B cell (primary cell): Measurements from ENCODE around the gene PSMF1.

Experiments
- EZH2 ChIP-seq: IDR thresholded peaks from 2 replicates; pipeline ENCODE4 v1.6.1; 2012; ENCODE audit warnings: borderline replicate concordance, low read depth, mild to moderate bottlenecking, moderate library complexity, low read length; ENCODE audit not compliant: insufficient read depth, poor library complexity, severe bottlenecking
- TF ChIP-seq, protein P1 (sequence below): fragments of 200-600 bp; IDR thresholded peaks from one replicate; pipeline ENCODE4 v1.8.0; 2022; ENCODE audit warnings: antibody characterized with exemption, mild to moderate bottlenecking

DNA sequence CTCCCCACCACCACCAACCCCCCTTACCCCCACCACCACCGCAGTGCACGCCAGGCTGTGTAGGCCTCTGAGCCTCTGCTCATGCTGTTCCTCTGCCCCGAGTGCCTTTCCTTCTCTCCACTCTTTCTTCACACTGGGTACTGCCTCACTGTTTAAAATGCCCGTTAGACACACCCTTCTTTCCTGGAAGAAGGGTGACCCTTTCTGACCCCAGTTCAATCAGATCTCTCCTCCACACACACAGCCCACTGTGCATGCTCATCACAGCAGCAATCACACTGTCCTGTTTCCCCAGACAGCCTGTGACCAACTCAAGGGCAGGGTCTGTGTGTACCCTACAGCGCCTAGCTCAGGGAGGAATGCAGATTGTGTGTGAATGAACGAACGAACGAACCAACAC is 56.4 kb downstream of the PSMF1 start:
- no peak for TF ChIP-seq EZH2
- TF ChIP-seq, protein P1, sequence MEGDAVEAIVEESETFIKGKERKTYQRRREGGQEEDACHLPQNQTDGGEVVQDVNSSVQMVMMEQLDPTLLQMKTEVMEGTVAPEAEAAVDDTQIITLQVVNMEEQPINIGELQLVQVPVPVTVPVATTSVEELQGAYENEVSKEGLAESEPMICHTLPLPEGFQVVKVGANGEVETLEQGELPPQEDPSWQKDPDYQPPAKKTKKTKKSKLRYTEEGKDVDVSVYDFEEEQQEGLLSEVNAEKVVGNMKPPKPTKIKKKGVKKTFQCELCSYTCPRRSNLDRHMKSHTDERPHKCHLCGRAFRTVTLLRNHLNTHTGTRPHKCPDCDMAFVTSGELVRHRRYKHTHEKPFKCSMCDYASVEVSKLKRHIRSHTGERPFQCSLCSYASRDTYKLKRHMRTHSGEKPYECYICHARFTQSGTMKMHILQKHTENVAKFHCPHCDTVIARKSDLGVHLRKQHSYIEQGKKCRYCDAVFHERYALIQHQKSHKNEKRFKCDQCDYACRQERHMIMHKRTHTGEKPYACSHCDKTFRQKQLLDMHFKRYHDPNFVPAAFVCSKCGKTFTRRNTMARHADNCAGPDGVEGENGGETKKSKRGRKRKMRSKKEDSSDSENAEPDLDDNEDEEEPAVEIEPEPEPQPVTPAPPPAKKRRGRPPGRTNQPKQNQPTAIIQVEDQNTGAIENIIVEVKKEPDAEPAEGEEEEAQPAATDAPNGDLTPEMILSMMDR, result no peak
